Transverse colon (tissue), 4 donors: Measurements from ENCODE around the gene SYNPO2.

Experiments used
- CTCF ChIP-seq, 5 experiments: fragments of 200-600 bp in 3 of 5; fragments of 450-650 bp in 2 of 5; sonication (generic) in 3 of 5; IDR thresholded peaks; 1 replicate in 2 of 5; 2 replicates in 3 of 5; pipeline ENCODE4 v1.5.1; 2016 to 2017; ENCODE audit warnings: antibody characterized with exemption in 5 of 5, inconsistent platforms in 3 of 5, mild to moderate bottlenecking in 2 of 5, moderate library complexity in 1 of 5
- POLR2A ChIP-seq: fragments of 450-650 bp; IDR thresholded peaks from one replicate; pipeline ENCODE4 v1.6.1; 2016; ENCODE audit warnings: antibody characterized with exemption, mild to moderate bottlenecking, moderate library complexity
- POLR2AphosphoS5 ChIP-seq, 3 donors: sonication (generic); formaldehyde crosslinking; IDR thresholded peaks; one replicate each; pipeline ENCODE4 v1.6.1; 2016; ENCODE audit warnings: antibody characterized with exemption in 3 of 3

- TF ChIP-seq CTCF (IDR thresholded peaks at IDR 0.05) = no peak
- no peak for TF ChIP-seq POLR2A
- TF ChIP-seq POLR2AphosphoS5 (IDR thresholded peaks at IDR 0.05) = peak in 1 of 3 donors; percentile 66
These were observed 192.3 kb downstream of the SYNPO2 start for GRCh38 chr4:119080721-119081541.
